ENCODE measurements around the gene BAG5.

BAG5 gene

DNA sequence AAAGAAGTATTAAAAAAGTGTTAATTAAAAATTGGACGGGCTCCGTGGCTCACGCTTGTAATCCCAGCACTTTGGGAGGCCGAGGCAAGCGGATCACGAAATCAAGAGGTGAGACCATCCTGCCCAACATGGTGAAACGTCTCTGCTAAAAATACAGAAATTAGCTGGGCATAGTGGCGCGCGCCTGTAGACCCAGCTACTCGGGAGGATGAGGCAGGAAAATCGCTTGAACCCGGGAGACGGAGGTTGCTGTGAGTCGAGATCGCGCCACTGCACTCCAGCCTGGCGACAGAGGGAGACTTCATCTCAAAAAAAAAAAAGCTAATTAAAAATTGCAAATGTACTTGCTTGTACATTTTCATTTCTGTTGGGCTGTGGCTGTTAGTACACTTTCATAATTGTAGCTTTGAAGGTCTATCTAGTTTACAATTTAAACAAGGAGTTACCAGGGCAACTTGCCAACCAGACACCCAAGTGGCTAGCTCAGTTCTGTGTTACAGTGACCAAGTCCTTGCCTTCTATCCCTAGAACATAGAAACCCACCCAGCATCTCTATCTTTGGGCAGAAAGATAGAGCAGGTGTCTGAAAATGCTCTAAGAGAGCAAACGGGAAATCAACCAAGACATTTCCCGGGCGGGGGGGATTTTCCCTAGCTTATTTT lies 1.5 kb upstream of the BAG5 start:
- no peak for DNase-seq (ENCODE audit: low read depth in 2 of 2)

DNA sequence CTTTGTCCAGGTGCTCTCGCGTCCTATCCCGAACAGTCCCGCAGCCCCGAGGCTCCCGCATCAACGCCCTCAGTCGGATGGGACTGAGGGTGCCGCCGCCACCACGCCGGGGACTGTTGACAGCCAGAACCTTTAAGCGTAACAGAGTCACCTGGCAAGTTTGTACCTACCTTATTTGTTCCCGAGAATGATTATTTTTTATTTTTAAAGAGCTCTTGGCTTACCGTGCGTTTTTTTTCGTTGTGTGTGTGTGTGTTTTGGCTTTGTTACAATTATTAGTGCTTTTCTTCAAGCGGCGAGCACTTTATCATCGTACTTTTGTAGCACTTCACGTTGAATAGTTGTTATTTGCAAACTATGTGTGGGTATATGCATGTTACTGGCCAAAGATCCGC lies 766 bp upstream of the BAG5 start:
- no peak for DNase-seq (ENCODE audit: low read depth in 2 of 2)

- DNase-seq (ENCODE audit: low read depth in 2 of 2): no peak
These were observed 353 bp downstream of the BAG5 start for GRCh38 chr14:103562179-103562428.

DNA sequence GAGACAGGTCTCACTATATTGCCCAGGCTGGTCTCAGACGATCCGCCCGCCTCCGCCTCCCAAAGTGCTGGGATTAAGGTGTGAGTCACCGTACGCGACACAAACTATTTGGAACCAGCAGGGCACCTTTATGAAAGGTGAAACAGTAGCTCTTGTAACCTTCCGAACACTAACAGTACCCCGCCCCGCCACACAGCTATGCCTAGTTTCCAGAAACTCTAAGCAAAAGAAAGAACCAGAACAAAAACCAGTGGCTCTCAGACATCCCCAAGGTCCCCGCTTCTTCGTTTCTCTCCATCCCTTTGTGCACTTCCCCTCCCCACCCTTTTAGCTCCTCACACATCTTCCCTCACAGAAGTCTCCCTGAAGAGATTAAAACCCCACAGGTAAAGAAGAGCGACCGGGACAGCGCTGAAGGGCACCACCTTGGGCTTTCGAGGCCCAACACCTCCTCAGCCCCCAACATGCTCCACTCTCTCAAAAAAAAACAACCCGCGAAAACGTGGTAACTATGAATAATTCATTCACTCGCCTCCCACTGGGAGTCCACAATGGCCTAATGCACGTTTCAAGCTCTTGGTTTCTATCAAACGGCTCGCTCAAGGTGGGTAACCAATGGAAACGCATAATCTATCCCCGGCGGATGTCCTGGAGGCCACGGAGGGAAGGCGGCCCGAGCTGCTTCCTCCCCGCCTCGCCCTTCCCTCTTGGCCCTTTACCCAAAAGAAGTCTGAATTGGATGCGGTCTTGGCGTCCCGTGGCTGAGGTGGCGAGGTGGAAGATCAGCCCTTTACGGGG lies 877 bp downstream of the BAG5 start:
- DNase-seq (ENCODE audit: low read depth in 2 of 2): peak in 1 of 2 donors; percentile 26

DNA sequence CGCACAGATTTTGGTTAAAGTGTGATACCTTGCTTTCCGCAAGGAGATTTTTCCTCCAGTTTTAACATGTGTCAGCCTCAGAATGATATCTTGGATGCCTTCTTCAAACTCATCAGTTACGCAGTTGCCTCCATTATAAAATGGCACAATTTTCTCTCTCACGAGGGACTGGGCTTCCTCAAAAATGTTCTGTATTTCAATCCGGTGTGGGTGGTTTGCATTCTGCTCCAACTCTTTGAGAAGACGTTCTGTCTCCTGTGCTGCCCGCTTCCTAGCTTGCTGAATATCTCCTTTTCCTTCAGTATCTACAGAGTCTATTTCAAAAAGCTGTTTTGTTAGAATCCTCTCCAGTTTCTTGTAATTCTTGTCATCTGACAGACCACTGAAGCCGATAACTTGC lies 1.8 kb downstream of the BAG5 start:
- DNase-seq (ENCODE audit: low read depth in 2 of 2): no peak

DNA sequence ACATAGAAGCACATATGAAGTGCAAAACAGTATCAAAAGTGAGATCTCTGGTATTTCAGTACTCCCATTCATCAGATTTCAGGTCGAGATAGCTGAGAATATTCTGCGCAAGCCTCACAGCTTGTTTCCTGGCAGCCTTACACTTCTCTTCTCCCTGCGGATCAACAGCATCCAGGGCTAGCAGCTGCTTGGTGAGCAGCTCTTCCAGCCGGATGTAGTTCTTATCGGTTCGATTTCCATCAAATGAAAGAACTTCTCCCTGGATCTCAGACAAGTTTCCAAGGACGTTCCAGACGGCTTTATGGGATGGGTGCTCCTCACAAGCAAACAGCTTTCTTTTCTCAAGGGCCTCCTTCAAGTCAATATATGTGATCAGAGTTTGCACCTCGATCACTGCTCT lies 2.7 kb downstream of the BAG5 start:
- no peak for DNase-seq (ENCODE audit: low read depth in 2 of 2)

DNA sequence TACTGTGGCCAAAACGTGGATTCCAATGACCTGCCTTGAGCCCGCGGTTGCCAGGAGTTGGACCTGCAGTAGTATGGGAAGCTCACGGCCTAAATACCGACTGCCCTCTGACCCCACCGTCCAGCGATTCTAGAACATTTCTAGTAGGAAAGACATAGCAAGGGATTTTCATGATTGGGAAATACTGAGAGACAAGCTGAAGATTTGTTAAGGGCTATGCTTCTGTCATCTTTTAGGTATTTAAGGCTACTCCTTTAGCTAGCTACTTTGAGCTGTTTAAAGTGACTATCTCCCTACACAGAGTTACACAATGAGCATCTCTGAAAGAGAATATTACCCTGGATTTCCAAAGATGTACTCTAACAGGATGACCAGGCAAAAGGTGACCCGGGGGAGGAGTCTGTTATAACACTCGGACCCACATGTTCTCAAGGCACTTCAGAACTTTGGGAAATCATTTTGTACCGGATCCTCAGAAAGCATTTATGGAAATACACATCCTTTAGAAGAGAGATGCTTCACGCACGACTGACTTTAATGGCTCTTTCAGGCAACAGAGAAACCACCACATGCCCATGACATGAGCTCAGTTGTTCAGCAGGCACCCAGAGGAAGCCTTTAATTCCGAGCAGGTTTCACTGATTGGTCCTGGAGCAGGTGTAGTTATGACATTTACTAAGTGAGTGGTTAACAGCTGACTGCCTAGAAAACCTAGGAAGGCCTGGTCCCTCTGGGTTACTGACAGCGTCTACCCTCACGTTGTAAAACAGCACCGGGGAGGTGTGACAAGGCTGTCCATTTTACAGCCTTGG lies 4.2 kb downstream of the BAG5 start:
- DNase-seq (ENCODE audit: low read depth in 2 of 2): no peak

DNA sequence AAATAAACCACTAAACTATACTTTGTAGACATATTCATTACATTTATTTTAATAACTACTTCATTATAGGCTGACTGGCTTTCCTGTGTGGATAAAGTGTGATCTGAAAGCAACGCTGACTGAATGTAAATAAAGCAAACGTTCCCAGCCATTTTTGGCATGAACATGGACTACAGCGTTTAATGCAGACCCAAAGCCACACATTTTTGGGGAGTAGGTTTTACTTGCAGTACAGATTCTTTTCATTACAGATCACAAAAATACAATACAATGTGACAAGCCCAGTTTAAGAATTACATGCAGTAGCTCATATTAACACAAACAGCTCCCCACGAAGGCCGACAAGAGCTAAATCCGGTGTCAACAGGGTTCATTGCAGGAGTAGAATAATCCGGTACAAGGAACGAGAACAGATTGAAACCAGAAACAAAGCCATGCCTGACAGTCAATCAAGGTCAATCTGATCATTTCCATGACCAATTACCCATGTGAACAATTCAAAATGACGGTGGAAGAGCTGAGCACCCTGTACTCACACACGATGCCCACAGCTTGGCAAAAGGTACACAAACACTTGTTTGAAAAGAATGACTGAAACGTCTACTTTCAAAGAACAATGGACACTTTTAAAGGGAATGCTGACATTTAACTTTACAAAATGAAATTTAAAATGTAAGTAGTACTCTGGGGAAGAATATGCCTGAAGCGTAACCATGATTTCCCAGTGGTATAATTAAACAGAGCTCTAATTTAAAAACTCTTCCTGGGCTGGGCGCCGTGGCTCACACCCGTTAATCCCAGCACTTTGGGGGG lies 5.3 kb downstream of the BAG5 start:
- DNase-seq (ENCODE audit: low read depth in 2 of 2): no peak

DNA sequence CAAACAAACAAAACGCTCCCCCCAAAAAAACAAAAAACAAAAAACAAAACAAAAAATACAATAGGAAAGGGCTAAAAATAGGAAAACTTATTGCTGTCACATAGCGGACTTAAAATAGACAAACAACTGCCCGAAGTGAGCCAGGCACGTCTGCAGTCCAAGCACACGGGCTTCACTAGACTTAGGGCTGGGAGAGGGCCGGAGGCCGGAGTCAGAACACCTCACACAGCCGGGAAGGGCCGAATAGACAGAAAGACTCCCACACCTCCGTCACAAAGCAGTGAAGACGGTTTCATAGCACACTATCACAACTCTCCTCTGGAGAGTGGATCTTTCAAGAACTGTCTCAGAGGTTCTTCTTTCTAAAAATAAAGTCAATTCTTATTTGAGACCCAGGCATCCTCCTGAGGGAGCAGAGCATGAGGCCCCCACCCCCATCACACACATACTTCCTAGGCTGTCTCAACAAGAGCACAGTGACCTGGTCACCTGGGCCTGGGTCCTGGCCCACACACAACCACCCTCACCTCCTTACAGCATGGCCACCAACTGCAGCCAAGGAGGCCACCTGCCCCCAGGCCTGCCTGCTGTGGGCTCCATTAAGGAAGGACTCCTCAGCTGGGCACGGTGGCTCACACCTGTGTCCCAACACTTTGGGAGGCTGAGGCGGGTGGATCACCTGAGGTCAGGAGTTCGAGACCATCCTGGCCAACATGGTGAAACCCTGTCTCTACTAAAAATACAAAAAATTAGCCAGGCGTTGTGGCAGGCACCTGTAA lies 6.7 kb downstream of the BAG5 start:
- no peak for DNase-seq (ENCODE audit: low read depth in 2 of 2)

GRCh38 chr14:103552846-103553210 lies 9.6 kb downstream of the BAG5 start:
- DNase-seq (ENCODE audit: low read depth in 2 of 2): no peak

DNA sequence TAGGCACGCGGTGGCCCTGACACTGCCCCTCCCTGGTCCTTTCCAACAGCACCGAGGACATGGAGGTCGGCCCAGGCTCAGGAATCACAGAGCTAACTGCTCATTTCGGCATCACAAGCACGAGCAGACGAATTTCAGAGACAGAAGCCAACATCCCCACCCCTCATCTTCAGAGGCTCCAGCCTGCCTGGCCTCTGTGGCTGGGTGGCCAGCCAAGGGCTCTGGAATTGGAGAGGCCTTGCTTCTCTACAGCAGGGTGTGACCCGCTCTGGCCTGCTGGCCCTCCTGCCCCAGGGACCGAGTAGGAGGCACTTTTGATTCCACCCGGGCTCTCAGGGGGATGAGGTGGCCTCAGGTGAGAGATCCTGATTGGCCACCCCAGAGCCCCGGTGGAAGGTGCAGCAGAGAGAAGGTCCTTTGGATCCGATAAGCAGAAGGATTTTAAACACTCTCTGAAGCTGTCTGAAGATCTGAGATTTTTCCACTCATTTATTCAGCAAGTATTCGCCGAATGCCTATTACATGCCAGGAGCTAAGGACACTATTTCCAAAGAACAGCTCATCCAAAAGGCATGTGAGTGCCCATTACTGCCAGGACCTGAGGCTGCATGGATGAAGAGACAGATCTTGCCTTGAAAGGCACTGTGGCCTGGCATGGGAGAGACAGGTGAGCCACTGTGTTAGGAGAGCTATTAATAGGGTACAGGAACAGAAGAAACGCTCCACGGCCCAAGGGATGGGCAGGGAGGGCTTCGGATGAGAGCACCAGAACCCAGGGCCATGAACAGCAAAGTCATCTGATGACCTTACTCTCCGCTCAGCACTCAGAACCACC lies 10.2 kb downstream of the BAG5 start:
- no peak for DNase-seq (ENCODE audit: low read depth in 2 of 2)

- DNase-seq (ENCODE audit: low read depth in 2 of 2): no peak
These were observed 11.1 kb downstream of the BAG5 start for GRCh38 chr14:103551338-103551762.

- no peak for DNase-seq (ENCODE audit: low read depth in 2 of 2)
These were observed 11.8 kb downstream of the BAG5 start for GRCh38 chr14:103550451-103551337.

DNA sequence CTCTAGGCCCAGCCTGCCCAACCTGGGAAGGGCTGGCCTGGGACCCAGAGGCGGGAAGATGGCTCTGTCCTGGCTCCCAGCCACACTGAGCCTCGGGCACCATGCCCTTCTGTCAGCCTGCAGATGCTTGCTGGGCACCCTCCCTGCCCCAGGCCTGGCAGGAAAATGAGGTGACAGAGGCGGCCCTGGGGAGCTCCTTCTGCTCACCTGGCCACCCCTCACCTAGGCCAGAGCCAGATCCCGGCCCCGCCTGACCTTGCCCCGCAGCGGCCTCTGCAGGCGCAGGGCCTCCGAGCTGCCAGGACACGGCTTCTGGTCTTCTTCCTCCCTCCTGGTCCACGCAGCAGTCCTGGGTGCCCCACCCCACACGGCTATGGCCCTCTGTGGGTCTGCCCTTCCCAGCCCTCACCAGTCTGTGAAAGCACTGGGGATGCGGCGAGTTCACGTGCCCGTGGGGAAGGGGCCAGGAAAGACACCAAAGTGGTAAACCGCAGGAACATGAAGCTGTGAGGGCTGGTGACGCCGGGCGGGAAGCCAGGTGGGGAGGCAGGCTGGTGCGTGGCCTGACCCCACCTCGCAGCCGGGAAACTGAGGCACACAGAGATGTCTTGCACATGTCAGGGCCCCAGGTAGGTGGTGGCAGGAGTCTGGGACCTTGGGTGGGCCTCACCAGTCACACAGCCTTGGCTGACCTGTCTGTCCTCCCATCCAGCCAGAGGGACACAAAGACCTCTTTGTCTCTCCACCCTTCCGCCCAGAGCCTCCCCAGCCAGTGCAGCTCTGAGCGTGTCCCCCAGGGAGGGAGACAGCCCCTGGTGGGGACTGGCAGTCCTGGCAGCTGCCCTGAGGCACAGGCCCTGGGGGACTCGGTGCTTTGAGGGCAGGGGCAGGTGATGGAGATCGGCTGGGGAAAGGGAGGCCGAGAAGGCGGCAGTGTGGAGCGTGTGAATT lies 12.8 kb downstream of the BAG5 start:
- no peak for DNase-seq (ENCODE audit: low read depth in 2 of 2)

GRCh38 chr14:103548463-103549351 lies 13.8 kb downstream of the BAG5 start:
- DNase-seq (ENCODE audit: low read depth in 2 of 2): no peak

DNA sequence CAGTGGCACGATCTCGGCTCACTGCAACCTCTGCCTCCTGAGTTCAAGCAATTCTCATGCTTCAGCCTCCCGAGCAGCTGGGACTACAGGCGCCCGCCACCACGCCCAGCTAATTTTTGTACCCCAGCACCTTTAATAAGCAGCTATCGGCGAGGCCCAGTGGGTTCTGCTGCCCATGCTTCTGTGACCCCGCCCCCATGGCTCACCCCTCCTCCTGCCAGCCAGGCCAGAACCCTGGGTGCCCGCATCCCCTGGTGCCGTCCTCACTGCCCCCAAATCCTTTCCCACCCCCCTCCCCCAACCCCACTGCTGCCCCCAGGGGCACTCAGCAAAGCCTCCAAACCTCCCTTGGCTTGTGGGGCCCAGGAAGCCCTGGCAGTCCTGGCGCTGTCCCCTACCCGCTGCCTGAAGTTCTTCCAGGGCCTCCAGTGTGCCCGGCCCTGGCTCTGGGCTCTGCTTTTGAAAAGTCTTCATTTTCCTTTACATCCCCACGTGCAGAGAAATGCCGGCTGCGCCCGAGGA lies 14.5 kb downstream of the BAG5 start:
- DNase-seq (ENCODE audit: low read depth in 2 of 2): no peak

DNA sequence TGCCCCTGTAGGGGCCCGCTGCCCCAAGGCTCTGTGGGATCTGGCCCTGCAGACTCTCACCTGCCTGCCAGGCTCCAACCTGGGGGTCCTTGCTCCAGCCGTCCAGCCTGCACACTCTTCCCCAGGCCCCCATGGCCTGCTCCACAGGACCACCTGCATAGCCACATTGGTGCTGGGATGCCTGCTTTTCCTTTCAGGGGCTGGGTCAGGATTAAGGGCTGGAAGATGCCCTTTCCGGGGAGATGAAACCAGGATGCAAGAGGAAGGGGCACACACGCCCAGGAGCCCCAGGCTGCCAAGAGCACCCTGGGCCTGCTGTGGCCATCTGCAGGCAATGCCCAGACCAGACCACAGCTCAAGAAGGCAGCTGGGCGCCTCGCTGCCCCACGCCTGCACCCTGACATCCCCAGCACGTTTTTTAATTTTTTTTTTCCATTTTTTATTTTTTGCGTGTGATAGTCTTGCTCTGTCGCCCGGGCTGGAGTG lies 15.0 kb downstream of the BAG5 start:
- DNase-seq (ENCODE audit: low read depth in 2 of 2): no peak

Data from stimulated activated CD4-positive, alpha-beta T cell treated with anti-CD3 and anti-CD28 coated beads, Interleukin-15, amount 100 ng/mL, for 48 hours (primary cell).